Stromal cell of bone marrow (primary cell): ENCODE measurements around the gene TMEM167B.
"Not testable (repeated sequence)": the region's sequence is repeated elsewhere in the genome, so short reads cannot be mapped to it uniquely, and the experiment has no call there.

Experiments
- DNase-seq: peaks from one replicate; pipeline ENCODE4 v3.0.0-alpha.2; 2012; ENCODE audit warnings: low read depth

Gene TMEM167B

DNA sequence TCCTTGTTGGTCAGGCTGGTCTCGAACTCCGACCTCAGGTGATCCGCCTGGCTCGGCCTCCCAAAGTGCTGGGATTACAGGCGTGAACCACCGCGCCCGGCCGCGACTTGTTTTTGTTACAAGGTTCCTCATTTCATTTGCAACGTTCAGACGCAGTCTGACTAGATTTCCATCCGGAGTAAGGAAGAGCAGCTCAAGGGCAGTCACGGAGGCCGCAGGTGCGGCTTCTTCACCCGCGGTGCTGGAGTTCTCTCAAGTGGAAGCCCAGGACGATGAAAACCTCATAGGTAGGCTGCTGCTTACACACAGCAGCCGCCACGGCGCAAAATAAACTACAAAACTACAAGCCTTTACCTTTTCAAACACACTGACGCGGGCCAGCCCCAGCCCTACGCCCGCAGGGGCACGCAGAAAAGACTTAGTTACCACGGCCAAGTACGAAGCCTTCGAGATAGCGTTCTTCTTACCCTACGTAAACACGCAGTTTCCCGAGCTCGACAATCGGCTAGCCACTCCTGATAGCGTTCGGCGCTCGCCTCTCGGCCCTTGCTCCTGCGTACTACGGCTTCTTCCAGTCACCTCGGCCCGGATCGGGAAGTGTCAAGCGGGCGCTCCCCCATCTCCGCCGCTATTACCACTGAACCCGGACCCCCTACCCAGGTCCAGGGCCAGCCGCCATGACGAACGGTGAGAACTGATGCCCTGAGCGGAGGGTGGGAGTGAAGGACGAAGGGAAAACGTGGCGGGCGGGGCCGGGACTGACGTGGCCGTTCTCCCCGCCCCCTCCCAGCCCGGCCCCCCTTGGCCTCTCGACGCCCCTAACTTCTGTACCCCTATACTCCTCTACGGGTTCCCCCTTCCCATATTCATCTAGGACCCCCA is at the start of gene TMEM167B:
Gene TMEM167B (plus strand): TSS at position 569 of the 882 bp plus-strand sequence. CDS start 109 bp downstream, at position 678.
- DNase-seq: peak; percentile 93

DNA sequence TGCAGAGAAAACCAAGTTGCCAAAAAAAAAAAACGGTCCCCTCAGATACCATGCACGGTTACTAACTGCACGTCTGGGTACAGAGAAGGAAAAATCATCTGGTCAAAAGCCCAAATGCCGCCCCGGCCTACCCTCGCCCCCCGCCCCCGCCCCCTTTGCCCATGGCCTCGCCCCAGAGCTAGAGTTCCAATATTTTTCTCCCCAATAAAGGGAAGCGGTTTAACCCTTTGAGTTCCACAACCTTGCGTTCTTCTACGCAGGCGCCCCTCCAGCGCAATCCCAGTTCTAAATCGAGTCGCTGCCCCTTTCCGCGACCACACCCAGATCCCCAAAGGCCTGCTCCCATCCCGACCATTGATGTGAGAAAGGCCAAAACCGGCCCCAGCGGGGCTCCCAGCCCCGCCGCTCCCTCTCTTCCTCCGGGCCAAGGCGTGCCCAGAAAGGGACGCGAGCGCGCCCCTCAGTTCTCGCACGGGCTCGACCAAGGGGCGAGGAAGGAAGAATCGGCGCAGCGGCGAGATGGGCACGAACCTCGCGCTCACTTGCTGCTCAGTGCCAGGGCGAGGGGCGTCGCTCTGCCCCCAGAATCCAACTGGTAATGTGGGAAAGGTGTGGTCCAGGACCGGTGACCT is 49.5 kb upstream of the TMEM167B start:
- no peak for DNase-seq

DNA sequence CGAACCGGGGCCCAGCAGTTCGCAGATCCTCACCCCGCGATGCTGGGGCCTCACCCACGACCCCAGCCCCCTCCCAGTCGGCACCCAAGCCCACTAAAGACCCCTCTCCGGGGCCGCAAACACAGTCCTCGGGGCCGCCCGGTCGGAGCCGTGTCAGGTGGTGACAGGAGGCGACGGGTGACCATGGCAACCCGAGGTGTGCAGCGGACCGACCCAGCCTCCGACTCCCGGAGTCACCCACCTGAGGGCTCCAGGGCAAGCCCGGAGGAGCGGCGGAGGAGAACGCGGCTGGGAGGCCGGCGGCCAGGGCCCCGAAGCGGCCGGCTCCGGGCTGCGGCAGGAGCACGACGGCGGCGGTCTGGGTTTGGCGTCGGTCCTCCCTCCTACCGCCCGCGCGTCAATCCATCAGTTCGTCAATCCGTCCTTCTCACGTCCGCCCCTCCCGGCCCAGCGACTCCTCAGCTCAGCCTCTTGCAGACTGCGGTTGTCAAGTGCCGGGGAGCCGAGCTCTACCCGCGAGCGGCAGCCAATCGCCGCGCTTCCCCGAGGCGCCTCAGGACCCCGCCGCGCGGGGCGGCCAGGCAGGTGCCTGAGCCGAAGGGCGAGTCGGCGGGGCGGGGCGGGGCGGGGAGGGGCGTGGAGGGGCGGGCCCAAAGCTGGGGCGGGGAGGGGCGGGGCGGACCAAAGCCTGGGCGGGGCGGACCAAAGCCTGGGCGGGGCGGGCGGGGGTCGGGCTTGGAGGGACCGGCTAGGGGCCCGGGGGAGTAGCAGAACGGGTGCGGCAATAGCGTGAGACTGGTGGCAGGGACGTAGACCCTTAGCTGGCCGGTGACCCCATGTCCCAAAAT is 48.7 kb upstream of the TMEM167B start, which contains the start of gene WDR47:
Gene WDR47 (minus strand): TSS at position 482 of the 848 bp plus-strand sequence. CDS start 18,590 bp downstream, outside the sequence.
- DNase-seq: peak; percentile 93

DNA sequence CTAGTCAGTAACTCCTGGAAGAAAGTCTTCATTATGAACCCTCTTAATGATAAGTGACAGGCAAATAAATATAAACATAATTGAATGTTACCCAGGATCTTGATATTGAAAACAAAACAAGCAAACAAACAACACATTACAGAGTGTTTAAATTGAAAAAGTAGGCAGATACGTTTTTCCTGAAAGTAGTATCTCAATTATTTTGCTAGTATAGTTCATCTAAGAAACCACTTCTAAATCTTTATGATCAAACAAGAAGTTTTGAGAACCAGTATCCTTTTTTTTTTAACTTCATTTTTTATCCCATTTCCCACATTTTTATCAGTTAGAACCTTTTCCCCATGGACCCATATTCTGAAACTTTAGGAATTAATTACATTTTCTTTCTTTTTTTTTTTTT is 45.0 kb upstream of the TMEM167B start:
- DNase-seq: no peak

DNA sequence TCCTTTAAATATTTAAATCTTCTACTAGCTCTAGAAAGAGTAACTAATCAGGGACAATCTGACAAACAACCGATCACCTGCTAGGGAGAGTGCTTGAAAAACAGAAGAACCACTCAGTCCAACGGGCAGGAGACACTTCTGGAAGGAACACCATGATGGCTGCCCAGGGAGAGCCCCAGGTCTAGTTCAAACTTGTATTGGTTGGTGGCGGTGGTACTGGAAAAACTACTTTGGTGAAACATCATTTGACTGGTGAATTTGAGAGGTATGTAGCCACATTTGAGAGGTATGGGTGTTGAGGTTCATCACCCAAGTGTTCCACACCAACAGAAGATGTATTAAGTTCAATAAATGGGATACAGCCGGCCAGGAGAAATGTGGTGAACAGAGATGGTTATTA is 43.9 kb upstream of the TMEM167B start:
- DNase-seq: no peak

DNA sequence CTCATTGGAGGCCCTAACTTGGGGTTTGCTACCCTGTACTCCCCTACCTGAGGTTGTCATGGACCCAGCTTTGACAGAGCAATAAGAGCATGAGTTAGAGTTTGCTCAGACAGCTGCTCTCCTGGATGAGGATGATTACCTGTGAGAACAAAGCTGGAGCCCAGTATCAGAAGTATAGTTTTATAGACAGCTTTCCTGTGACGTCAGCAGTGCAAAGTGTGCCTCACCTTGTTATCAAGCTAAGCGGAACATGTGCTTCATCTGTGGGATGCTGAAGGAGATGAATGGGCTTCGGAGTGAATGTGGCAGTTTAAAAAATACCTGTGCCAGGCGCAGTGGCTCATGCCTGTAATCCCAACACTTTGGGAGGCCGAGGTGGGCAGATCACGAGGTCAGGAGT is 43.2 kb upstream of the TMEM167B start:
- no peak for DNase-seq

DNA sequence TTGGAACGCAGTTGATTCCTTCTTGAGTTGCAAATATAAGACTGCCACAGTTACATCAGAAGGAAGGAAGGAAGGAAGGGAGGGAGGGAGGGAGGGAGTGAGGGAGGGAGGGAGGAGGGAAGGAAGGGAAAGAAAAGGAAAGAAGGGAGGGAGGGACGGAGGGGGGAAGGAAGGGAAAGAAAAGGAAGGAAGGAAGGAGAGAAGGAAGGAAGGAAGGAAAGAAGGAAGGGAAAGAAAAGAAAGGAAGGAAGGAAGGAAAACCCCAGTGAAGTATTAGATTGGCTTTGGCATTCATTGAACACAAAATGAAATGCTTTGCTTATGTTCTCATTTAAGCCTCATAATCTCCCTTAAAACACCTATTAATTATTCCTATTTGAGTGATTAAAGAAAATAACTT is 42.2 kb upstream of the TMEM167B start:
- no peak for DNase-seq

DNA sequence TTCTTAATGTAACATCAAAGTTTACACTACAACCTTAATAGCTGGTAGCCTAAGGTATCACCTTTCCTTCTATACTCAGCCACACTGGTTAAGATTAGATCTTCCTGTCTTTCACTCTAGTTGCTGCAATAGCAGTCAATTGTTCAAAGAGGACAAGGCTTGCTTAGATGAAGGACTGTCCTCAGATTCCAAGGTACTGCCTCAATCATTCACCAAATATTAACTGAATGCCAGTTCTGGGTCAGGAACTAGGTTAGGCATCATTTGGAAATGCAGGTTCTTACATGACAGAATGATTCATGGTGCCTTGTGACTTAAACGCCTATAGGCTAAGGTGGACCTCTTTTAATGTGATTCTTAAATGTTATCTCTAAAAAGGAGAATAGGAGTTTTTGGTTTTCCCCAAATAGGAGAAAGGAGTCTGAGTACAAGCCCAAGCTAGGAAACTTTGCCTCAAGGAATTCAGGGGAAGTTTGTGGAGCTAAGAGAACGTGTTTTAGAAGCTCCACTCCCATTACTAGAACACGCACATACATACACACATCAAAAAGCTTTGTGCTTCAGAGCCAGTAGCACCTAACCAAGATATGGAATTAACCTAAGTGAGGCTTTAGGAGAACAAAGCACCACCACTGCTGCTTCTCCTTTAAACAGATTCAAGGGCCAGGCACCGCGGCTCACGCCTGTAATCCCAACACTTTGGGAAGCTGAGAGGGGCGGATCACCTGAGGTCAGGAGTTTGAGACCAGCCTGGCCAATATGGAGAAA is 40.2 kb upstream of the TMEM167B start:
- DNase-seq: no peak

DNA sequence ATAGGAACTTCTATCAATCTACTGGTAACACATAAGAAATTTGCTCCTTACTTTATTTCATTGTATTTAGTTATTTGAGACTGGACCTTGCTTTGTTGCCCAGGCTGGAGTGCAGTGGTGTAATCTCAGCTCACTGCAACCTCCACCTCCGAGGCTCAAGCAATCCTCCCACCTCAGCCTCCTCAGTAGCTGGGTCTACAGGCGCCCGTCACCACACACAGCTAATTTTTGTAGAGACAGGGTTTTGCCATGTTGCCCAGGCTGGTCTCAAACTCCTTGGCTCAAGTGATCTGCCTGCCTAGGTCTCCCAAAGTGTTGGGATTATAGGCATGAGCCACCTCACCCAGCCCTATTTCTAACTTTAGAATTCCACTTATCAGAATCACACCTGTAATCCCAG is 38.4 kb upstream of the TMEM167B start:
- DNase-seq: not testable (repeated sequence)

DNA sequence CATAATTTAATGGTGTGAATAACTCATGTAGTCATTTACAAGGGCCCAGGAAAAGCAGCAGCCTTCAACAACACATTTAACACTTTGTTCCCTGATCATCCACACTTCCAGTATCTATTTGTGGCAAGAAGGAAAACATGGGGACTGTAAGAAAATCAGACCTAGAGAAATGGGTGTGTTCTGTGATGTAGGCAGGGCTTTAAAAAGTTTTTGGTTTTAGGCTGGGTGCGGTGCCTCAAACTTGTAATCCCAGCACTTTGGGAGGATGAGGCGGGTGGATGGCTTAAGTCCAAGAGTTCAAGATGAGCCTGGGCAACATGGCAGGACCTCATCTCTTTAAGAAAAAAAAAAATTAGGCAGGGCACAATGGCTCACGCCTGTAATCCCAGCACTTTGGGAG is 34.5 kb upstream of the TMEM167B start:
- no peak for DNase-seq

DNA sequence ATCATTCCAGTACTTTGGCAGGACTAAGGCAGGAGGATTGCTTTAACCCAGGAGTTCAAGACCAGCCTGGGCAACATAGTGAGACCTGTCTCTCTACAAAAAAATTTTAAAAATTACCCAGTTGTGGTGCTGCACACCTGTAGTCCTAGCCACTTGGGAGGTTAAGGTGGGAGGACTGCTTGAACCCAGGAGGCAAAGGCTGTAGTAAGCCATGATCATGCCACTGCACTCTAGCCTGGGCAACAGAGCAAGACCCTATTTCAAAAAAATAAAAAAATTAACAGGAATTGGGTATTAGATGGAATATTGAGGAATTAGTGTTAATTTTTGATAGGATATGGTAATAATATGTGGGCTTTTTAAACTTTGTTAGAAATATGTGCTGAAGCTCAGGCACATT is 31.5 kb upstream of the TMEM167B start:
- DNase-seq: no peak

DNA sequence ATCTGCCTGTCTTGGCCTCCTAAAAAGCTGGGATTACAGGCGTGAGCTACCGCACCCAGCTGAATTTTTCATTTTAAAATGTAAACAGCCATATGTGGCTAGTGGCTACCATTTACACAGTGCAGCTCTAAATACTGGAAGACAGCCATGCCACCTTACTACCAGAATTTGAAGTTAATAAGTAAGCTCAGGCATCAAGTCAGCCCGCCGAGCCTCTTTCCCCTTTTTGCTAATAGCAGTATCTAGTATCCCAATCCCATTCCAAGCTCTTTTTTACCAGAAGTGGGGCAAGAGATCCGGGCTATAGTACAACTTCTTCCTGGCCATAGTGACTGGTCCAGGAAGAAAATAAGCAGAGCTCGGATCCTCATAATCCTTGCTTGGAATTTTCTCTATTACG is 29.9 kb upstream of the TMEM167B start:
- no peak for DNase-seq

DNA sequence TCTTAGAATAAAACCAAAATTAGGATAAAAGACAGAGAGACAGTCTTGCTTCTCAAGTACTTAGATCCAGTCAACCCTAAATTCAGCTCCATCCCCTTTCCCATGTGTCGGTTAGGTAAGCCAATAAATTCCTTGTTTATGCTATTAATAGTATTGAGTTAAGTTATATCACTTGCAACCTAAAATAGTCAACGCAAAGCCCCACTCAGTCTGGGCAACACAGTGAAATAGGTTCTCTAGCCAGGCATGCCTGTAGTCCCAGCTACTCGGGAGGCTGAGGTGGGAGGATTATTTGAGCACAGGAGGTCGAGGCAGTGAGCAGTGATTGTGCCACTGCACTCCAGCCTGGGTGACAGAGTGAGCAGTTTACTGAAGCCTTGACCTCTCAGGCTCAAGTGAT is 29.4 kb upstream of the TMEM167B start:
- no peak for DNase-seq

DNA sequence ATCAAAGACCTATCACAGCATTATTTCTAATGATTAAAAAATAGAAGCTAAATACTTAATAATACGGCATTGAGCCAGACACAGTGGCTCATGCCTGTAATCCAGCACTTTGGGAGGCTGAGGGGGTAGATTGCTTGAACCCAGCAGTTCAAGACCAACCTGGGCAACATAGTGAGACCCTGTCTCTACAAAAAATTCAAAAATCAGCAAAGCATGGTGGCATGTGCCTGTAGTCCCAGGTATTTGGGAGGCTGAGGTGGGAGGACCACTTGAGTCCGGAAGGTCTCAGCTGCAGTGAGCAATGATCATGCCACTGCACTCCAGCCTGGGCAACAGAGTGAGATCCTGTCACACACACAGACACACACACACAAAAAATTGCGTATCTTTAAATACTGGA is 25.4 kb upstream of the TMEM167B start:
- no peak for DNase-seq

DNA sequence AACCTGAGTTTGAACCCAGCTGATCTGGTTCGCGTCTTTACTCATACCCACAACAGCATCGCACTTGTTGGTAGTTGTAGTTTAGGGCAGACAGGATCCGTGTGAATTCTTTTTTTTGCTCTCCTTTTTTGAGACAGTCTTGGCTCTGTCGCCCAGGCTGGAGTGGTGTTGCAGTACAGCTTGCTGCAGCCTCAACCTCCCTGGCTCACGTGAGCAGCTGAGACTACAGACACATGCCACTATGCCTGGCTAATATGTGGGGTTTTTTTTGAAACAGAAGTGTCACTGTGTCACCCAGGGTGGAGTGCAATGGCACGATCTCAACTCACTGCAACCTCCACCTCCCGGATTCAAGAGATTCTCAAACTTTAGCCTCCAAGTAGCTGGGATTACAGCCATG is 22.7 kb upstream of the TMEM167B start:
- DNase-seq: no peak

DNA sequence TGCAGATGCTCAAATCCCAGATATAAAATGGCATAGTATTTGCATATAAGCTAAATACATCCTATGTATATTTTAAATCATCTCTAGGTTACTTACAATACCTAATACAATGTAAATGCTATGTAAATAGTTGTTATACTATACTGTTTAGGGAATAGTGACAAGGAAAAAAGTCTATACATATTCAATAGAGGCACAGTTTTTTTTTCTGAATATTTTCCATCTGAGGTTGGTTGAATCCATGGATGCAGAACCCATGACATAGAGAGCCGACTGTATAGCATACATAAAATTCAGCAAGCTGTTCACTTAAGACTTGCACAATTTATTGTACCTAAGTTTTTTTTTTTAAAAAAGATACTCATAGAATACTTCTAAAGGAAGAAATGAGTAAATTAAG is 21.3 kb upstream of the TMEM167B start:
- DNase-seq: no peak

DNA sequence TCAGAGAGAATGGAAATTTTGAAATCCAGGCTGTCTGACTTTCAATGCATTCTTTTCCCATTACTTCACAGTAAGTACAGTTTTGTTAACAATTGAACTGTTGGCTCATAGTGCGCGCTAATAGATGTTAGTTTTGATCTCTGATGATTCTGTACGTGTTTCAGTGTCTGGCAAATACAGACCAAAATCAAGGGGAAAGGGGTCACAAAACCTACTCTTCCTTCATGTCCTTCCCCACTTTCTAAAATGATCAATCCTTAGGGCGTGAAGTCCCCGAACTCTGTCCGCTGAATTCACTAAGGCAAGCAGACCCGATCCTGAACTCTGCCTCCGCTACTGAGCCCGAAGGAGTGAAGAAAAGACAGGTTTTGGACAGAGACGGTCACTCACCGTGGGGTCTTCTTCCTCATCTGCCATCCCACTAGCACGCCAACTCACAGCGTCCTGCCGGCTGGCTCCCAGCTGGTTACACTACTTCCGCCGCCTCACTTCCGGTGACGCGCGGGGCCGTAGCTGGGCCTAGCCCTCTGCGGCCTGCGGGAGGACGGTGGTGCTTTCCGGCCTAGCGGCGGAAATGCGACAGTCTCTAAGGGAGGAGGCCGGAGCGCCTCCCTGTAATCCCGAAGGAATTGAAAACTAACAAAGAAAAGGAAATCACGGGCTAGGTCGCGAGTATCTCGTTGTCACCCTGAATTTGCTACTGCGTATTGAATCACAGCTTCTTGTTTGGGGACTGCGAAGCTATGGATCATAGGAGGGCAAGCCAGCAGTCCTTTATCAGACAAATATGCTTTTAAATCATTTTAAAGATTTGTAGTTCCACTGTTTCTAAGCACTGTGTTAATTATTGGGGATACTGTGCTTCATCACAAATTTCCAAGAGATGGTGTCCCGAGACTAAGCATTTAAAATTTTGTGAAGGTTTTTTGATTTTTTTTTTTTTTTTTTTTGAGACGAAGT is 14.8 kb upstream of the TMEM167B start, which contains the start of gene TAF13:
Gene TAF13 (minus strand): TSS at position 473 of the 960 bp plus-strand sequence. CDS start 56 bp downstream, at position 417.
- peak; percentile 92 for DNase-seq

DNA sequence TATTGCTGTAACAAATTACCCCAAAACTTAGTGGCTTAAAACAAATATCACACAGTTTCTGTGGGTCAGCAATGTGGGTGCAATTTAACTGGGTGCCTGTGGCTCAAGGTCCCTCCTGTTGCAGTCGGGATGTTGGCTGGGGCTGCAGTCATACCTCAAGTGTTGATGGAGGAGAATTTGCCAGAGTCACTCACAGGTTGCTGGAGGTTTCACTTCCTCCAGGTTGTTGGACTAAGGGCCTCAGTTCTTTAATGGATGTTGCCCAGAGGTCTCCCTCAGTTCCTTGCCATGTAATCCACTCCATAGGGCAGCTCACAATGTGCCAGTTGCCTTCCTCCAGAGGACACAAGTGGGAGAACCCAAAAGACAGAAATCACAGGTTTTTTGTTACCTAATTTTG is 12.2 kb upstream of the TMEM167B start:
- DNase-seq: no peak

DNA sequence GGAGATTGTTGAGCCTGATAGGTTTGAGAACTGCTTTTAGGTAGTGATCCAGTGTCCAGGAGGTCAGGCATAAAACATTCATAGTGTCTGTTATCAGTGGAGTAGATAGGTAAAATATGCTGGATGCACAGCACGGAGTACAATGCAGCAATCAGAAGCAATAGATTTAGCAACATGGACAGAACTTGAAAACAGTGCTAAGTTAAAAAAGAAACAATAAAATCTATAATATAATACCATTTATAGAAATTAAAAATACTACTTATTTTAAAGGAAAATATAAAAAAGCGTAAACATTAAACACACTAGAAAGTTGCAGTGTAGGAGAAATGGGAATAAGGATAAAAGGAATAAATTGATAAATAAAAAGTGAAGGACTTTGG is 11.3 kb upstream of the TMEM167B start:
- DNase-seq: no peak

DNA sequence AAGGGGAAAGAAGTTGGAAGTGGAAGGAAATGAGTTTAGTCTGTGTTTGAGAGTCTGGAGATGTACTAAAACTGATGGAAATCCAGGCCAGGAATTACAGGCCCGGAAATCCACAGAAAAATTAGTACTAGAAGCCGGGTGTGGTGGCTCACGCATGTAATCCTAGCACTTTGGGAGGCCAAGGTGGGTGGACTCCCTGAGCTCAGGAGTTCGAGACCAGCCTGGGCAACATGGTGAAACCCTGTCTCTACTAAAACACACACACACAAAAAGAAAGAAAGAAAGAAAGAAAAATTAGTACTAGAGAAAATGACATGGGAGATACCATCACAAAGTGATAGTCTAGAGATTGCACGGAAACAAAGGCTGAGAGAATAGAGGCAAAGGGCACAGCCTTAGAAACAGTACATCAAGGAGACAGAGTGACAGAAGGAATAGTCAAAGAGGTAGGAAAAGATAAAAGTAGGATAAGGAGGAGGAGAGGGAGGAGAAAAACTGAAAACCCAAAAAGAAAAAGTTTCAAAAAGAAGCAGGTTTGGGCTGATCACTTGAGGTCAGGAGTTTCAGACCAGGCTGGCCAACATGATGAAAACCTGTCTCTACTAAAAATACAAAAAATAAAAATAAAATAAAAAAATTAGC is 10.0 kb upstream of the TMEM167B start:
- DNase-seq: no peak
